Parathyroid adenoma (tissue), 2 donors: Measurements from ENCODE around the gene SPSB3.
"Not testable (repeated sequence)": the region's sequence is repeated elsewhere in the genome, so short reads cannot be mapped to it uniquely, and the experiment has no call there.

Source experiments
- H2AFZ ChIP-seq: fragments of 300-600 bp; sonication (generic); one replicate; pipeline ENCODE4 v1.7.0; 2017; ENCODE audit warnings: antibody characterized with exemption, mild to moderate bottlenecking
- H3K27ac ChIP-seq: fragments of 300-600 bp; sonication (generic); one replicate; pipeline ENCODE4 v1.7.0; 2017
- H3K27me3 ChIP-seq: fragments of 300-600 bp; sonication (generic); one replicate; pipeline ENCODE4 v1.7.0; 2017; ENCODE audit warnings: low read length; ENCODE audit not compliant: control insufficient read depth, insufficient read depth
- H3K36me3 ChIP-seq: fragments of 300-600 bp; sonication (generic); one replicate; pipeline ENCODE4 v1.7.0; 2017; ENCODE audit warnings: low read length; ENCODE audit not compliant: control insufficient read depth, insufficient read depth
- H3K4me1 ChIP-seq: fragments of 300-600 bp; sonication (generic); one replicate; pipeline ENCODE4 v1.7.0; 2017; ENCODE audit warnings: control low read depth
- H3K4me2 ChIP-seq: fragments of 300-600 bp; sonication (generic); one replicate; pipeline ENCODE4 v1.7.0; 2017; ENCODE audit warnings: low read length
- H3K4me3 ChIP-seq: fragments of 300-600 bp; sonication (generic); one replicate; pipeline ENCODE4 v1.7.0; 2017; ENCODE audit warnings: low read depth, low read length
- H3K79me2 ChIP-seq: fragments of 300-600 bp; sonication (generic); one replicate; pipeline ENCODE4 v1.7.0; 2017; ENCODE audit warnings: control low read depth
- H3K9ac ChIP-seq: fragments of 300-600 bp; sonication (generic); one replicate; pipeline ENCODE4 v1.7.0; 2017; ENCODE audit warnings: mild to moderate bottlenecking
- H3K9me3 ChIP-seq: fragments of 300-600 bp; sonication (generic); one replicate; pipeline ENCODE4 v1.7.0; 2017; ENCODE audit warnings: low read length; ENCODE audit not compliant: control insufficient read depth
- CTCF ChIP-seq: fragments of 300-600 bp; sonication (generic); IDR thresholded peaks from one replicate; pipeline ENCODE4 v1.7.0; 2017; ENCODE audit warnings: antibody characterized with exemption, mild to moderate bottlenecking
- donor health status: primary hyperparathyroidism.

The SPSB3 gene

GRCh38 chr16:1734816-1735215, 47.6 kb downstream of the SPSB3 start:
- Histone ChIP-seq H3K79me2 (peaks cover 27% of the 10 kb centered on the region), H2AFZ (no peak overlapping the region), H3K27ac (no peak overlapping the region), H3K27me3 (no peaks in the 10 kb centered on the region), H3K4me1 (no peaks in the 10 kb centered on the region), H3K9ac (no peak overlapping the region), H3K4me2 (no peak overlapping the region), H3K36me3 (no peaks in the 10 kb centered on the region), H3K9me3 (no peaks in the 10 kb centered on the region), H3K4me3 (no peak overlapping the region)
- TF ChIP-seq CTCF, result no peak

GRCh38 chr16:1734123-1734522, 48.2 kb downstream of the SPSB3 start:
- Histone ChIP-seq H2AFZ (no peak overlapping the region), H3K9me3 (no peaks in the 10 kb centered on the region), H3K27me3 (no peaks in the 10 kb centered on the region), H3K79me2 (peaks cover 30% of the 10 kb centered on the region), H3K4me1 (no peaks in the 10 kb centered on the region), H3K27ac (no peak overlapping the region), H3K4me3 (no peak overlapping the region), H3K36me3 (no peaks in the 10 kb centered on the region), H3K9ac (no peak overlapping the region), H3K4me2 (no peak overlapping the region)
- TF ChIP-seq CTCF, result no peak

- not testable (repeated sequence) for H3K36me3 ChIP-seq, H3K9ac ChIP-seq, H3K27ac ChIP-seq, H2AFZ ChIP-seq, H3K9me3 ChIP-seq, H3K27me3 ChIP-seq, H3K4me2 ChIP-seq, H3K4me3 ChIP-seq, H3K4me1 ChIP-seq
- peaks cover 46% of the 10 kb centered on the region for H3K79me2 ChIP-seq
Measured at GRCh38 chr16:1732551-1732987, 49.8 kb downstream of the SPSB3 start.

GRCh38 chr16:1732071-1732470, 50.3 kb downstream of the SPSB3 start:
- no peak for TF ChIP-seq CTCF
- no peaks in the 10 kb centered on the region for H3K27me3 ChIP-seq
- H3K27ac ChIP-seq, result no peak overlapping the region
- H3K4me1 ChIP-seq, result no peaks in the 10 kb centered on the region
- H3K79me2 ChIP-seq, result peaks cover 49% of the 10 kb centered on the region
- H2AFZ ChIP-seq, result no peak overlapping the region
- no peaks in the 10 kb centered on the region for H3K9me3 ChIP-seq
- no peak overlapping the region for H3K4me3 ChIP-seq
- H3K9ac ChIP-seq, result no peak overlapping the region
- H3K4me2 ChIP-seq, result no peak overlapping the region
- no peaks in the 10 kb centered on the region for H3K36me3 ChIP-seq

GRCh38 chr16:1731603-1732002, 50.8 kb downstream of the SPSB3 start:
- Histone ChIP-seq H3K27ac (no peak overlapping the region), H3K27me3 (no peaks in the 10 kb centered on the region), H3K36me3 (no peaks in the 10 kb centered on the region), H3K4me3 (no peak overlapping the region), H3K9ac (no peak overlapping the region), H3K4me2 (no peak overlapping the region), H2AFZ (no peak overlapping the region), H3K4me1 (no peaks in the 10 kb centered on the region), H3K79me2 (peaks cover 51% of the 10 kb centered on the region), H3K9me3 (no peaks in the 10 kb centered on the region)
- no peak for TF ChIP-seq CTCF
